Lower leg skin (tissue), 3 donors: ENCODE data around the gene PNCK.

Source experiments
- CTCF ChIP-seq, 3 donors: fragments of 450-650 bp; IDR thresholded peaks; one replicate each; pipeline ENCODE4 v1.5.1; 2016; ENCODE audit warnings: antibody characterized with exemption in 3 of 3, mild to moderate bottlenecking in 3 of 3, moderate library complexity in 2 of 3
- POLR2A ChIP-seq, 2 donors: fragments of 450-650 bp; IDR thresholded peaks; one replicate each; pipeline ENCODE4 v1.6.1; 2016 to 2017; ENCODE audit warnings: antibody characterized with exemption in 2 of 2, mild to moderate bottlenecking in 1 of 2, moderate library complexity in 1 of 2

- TF ChIP-seq CTCF (IDR thresholded peaks at IDR 0.05), result no peak
- no peak for TF ChIP-seq POLR2A (IDR thresholded peaks at IDR 0.05)
Measured at GRCh38 chrX:153694687-153695270, 21.2 kb upstream of the PNCK start.
